ENCODE data around the gene DSE. TPM values are rescaled to one million over a fixed set of nuclear protein-coding genes. Genes with fewer than 3 reads are reported as not detected.

Gene DSE
- total RNA-seq, 4 donors from 2014 or later, result 3.8 to 16.7 (median 9.2) TPM

- Histone ChIP-seq H3K36me3 (no peaks in the 10 kb centered on the region), H3K4me1 (peaks cover 0 to 16% (median 9%) of the 10 kb centered on the region in 4 donors), H3K4me3 (no peak overlapping the region), H3K27ac (no peak overlapping the region), H3K27me3 (no peaks in the 10 kb centered on the region), H3K9me3 (no peaks in the 10 kb centered on the region)
- 63 to 78% methylated on average over 1 to 2 of the region's 2 CpGs for WGBS, 2 donors (ENCODE audit: low coverage in 1 of 2)
- in situ Hi-C loops (cut with MboI; ENCODE audit: low pct_ligation_motif_present in 1 of 4, low pct_unique_long_range_greater_than_20kb in 1 of 4, low sequenced_read_pairs in 3 of 4), result loop anchor here in 1 of 4 donors (25.0 kb wide), 1 partner anchor 132 kb away; the partner anchor contains the start of gene TSPYL1
- intact Hi-C loops (cut with DNase I; ENCODE audit: low total_unique reads), result no loop called here
- no peak for TF ChIP-seq EP300 (IDR thresholded peaks at IDR 0.05; ENCODE audit: low read depth)
- no peak for DNase-seq
These were observed 48.5 kb downstream of the DSE start for GRCh38 chr6:116419069-116419786.

GRCh38 chr6:116420341-116420740, 49.6 kb downstream of the DSE start:
- no peaks in the 10 kb centered on the region for H3K27me3 ChIP-seq
- in situ Hi-C loops (cut with MboI; ENCODE audit: low pct_ligation_motif_present in 1 of 4, low pct_unique_long_range_greater_than_20kb in 1 of 4, low sequenced_read_pairs in 3 of 4), result loop anchor here in 1 of 4 donors (25.0 kb wide), 1 partner anchor 133 kb away; the partner anchor contains the start of gene TSPYL1
- DNase-seq, result no peak

GRCh38 chr6:116422238-116422637, 51.5 kb downstream of the DSE start:
- no peaks in the 10 kb centered on the region for H3K9me3 ChIP-seq
- peaks cover 0 to 16% (median 9%) of the 10 kb centered on the region in 4 donors for H3K4me1 ChIP-seq
- no peaks in the 10 kb centered on the region for H3K27me3 ChIP-seq
- H3K4me3 ChIP-seq, result no peak overlapping the region
- H3K36me3 ChIP-seq, result no peaks in the 10 kb centered on the region
- WGBS, 2 donors (ENCODE audit: low coverage in 1 of 2), result 53 to 73% methylated on average over 3 of the region's 3 CpGs
- no peak overlapping the region for H3K27ac ChIP-seq
- intact Hi-C loops (cut with DNase I; ENCODE audit: low total_unique reads), result no loop called here
- DNase-seq, result no peak
- in situ Hi-C loops (cut with MboI; ENCODE audit: low pct_ligation_motif_present in 1 of 4, low pct_unique_long_range_greater_than_20kb in 1 of 4, low sequenced_read_pairs in 3 of 4), result loop anchor here in 1 of 4 donors (25.0 kb wide), 1 partner anchor 135 kb away; the partner anchor contains the start of gene TSPYL1
- TF ChIP-seq POLR2AphosphoS5 (IDR thresholded peaks at IDR 0.05) (no peak), POLR2A (IDR thresholded peaks at IDR 0.05) (no peak), EP300 (IDR thresholded peaks at IDR 0.05; ENCODE audit: low read depth) (no peak), CTCF (IDR thresholded peaks at IDR 0.05) (no peak)

More at GRCh38 chr6:116420341-116420740, 49.6 kb downstream of the DSE start:
- TF ChIP-seq POLR2AphosphoS5 (IDR thresholded peaks at IDR 0.05) (no peak), POLR2A (IDR thresholded peaks at IDR 0.05) (no peak), CTCF (IDR thresholded peaks at IDR 0.05) (no peak), EP300 (IDR thresholded peaks at IDR 0.05; ENCODE audit: low read depth) (no peak)
- intact Hi-C loops (cut with DNase I; ENCODE audit: low total_unique reads), result no loop called here
- Histone ChIP-seq H3K9me3 (no peaks in the 10 kb centered on the region), H3K4me3 (no peak overlapping the region), H3K4me1 (peaks cover 0 to 16% (median 9%) of the 10 kb centered on the region in 4 donors), H3K27ac (no peak overlapping the region), H3K36me3 (no peaks in the 10 kb centered on the region)
- WGBS, 2 donors (ENCODE audit: low coverage in 1 of 2), result 97% methylated on average over 5 of the region's 5 CpGs; no CpG with 5 or more reads in 1 of the 2 donors

GRCh38 chr6:116424001-116424400, 53.3 kb downstream of the DSE start:
- Histone ChIP-seq H3K9me3 (no peaks in the 10 kb centered on the region), H3K4me3 (no peak overlapping the region), H3K4me1 (peaks cover 0 to 16% (median 9%) of the 10 kb centered on the region in 4 donors), H3K27ac (no peak overlapping the region), H3K27me3 (no peaks in the 10 kb centered on the region), H3K36me3 (no peaks in the 10 kb centered on the region)
- intact Hi-C loops (cut with DNase I; ENCODE audit: low total_unique reads), result no loop called here
- no peak for DNase-seq
- TF ChIP-seq POLR2AphosphoS5 (IDR thresholded peaks at IDR 0.05), result no peak
- TF ChIP-seq EP300 (IDR thresholded peaks at IDR 0.05; ENCODE audit: low read depth), result no peak
- TF ChIP-seq POLR2A (IDR thresholded peaks at IDR 0.05), result no peak
- TF ChIP-seq CTCF (IDR thresholded peaks at IDR 0.05), result no peak
- in situ Hi-C loops (cut with MboI; ENCODE audit: low pct_ligation_motif_present in 1 of 4, low pct_unique_long_range_greater_than_20kb in 1 of 4, low sequenced_read_pairs in 3 of 4), result loop anchor here in 1 of 4 donors (25.0 kb wide), 1 partner anchor 137 kb away; the partner anchor contains the start of gene TSPYL1
- WGBS, 2 donors (ENCODE audit: low coverage in 1 of 2), result 71 to 95% methylated on average over 1 of the region's 1 CpG
